Uterus (tissue), 2 donors: ENCODE results near the gene NUP107.

Experiments used
- POLR2A ChIP-seq, 2 donors: fragments of 450-650 bp; IDR thresholded peaks; one replicate each; pipeline ENCODE4 v1.6.1; 2016; ENCODE audit warnings: antibody characterized with exemption in 2 of 2, mild to moderate bottlenecking in 1 of 2, moderate library complexity in 1 of 2
- TF ChIP-seq, protein P1 (sequence below), 4 experiments: fragments of 200-600 bp in 2 of 4; fragments of 450-650 bp in 2 of 4; sonication (generic) in 2 of 4; IDR thresholded peaks; one replicate each; pipeline ENCODE4 v1.5.1; 2016 to 2019; ENCODE audit warnings: antibody characterized with exemption in 4 of 4, mild to moderate bottlenecking in 2 of 4, moderate library complexity in 1 of 4

DNA sequence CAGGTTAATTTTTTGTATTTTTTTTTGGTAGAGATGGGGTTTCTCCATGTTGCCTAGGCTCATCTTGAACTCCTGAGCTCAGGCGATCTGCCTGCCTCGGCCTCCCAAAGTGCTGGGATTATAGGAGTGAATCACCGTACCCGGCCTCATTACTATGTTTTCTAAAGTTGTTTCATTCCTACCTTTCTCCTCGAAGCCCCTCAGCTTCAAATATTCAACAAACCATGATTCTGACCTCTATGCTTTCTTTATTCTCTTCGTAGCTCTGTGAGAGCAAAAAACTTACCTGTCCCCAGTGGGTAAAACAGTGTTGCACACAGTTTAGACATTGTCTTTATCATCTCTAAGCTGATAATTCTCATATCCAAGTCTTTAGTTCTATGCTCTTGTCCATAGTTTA, 95.0 kb downstream of the NUP107 start:
- TF ChIP-seq, protein P1, sequence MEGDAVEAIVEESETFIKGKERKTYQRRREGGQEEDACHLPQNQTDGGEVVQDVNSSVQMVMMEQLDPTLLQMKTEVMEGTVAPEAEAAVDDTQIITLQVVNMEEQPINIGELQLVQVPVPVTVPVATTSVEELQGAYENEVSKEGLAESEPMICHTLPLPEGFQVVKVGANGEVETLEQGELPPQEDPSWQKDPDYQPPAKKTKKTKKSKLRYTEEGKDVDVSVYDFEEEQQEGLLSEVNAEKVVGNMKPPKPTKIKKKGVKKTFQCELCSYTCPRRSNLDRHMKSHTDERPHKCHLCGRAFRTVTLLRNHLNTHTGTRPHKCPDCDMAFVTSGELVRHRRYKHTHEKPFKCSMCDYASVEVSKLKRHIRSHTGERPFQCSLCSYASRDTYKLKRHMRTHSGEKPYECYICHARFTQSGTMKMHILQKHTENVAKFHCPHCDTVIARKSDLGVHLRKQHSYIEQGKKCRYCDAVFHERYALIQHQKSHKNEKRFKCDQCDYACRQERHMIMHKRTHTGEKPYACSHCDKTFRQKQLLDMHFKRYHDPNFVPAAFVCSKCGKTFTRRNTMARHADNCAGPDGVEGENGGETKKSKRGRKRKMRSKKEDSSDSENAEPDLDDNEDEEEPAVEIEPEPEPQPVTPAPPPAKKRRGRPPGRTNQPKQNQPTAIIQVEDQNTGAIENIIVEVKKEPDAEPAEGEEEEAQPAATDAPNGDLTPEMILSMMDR (IDR thresholded peaks at IDR 0.05), result no peak
- no peak for TF ChIP-seq POLR2A (IDR thresholded peaks at IDR 0.05)
